H1 (cell line): ENCODE measurements around the gene SRSF9. TPM values are rescaled to one million over a fixed set of nuclear protein-coding genes. Genes with fewer than 3 reads are reported as not detected.
A peak's percentile ranks its signal among the peaks of the same experiment; 100 is the strongest.

Experiments
- ASH2L ChIP-seq: fragments of 200-600, 300-600 bp; sonication (generic); IDR thresholded peaks from one replicate; pipeline ENCODE4 v1.7.1; 2017; ENCODE audit warnings: low read length
- BACH1 ChIP-seq: IDR thresholded peaks from 2 replicates; pipeline ENCODE4 v1.6.1; 2012; ENCODE audit warnings: low read length, improper control_type of control experiment
- BCL11A ChIP-seq, 2 experiments: IDR thresholded peaks; one replicate each; pipeline ENCODE4 v1.6.1; 2011; ENCODE audit warnings: low read depth in 2 of 2, low read length in 2 of 2, mild to moderate bottlenecking in 2 of 2
- CHD7 ChIP-seq: fragments of 300-600 bp; sonication (generic); IDR thresholded peaks from 2 replicates; pipeline ENCODE4 v1.7.1; 2012; ENCODE audit warnings: low read length, moderate library complexity, mild to moderate bottlenecking, inconsistent platforms; ENCODE audit not compliant: insufficient replicate concordance
- POU5F1 ChIP-seq: IDR thresholded peaks from 2 replicates; pipeline ENCODE4 v1.6.1; 2011; ENCODE audit warnings: low read depth, mild to moderate bottlenecking, low read length, moderate library complexity
- RXRA ChIP-seq: IDR thresholded peaks from 2 replicates; pipeline ENCODE4 v1.6.1; 2011; ENCODE audit warnings: low read depth, mild to moderate bottlenecking, low read length, moderate library complexity; ENCODE audit not compliant: insufficient read depth
- SIN3A ChIP-seq, 2 experiments: IDR thresholded peaks in 1 of 2; conservative IDR thresholded peaks in 1 of 2; 2 replicates each; pipeline ENCODE4 v1.6.1; 2011 to 2012; ENCODE audit warnings: low read length in 2 of 2, improper control_type of control experiment in 1 of 2, low read depth in 1 of 2, mild to moderate bottlenecking in 1 of 2
- SUZ12 ChIP-seq: fragments of 200-600 bp; sonication (generic); IDR thresholded peaks from 2 replicates; pipeline ENCODE4 v1.6.1; 2012; ENCODE audit warnings: mild to moderate bottlenecking, inconsistent platforms, low read length, moderate library complexity, mixed read lengths
- ZNF274 ChIP-seq: IDR thresholded peaks from 2 replicates; pipeline ENCODE4 v1.7.0; 2012; ENCODE audit warnings: low read length, borderline replicate concordance; ENCODE audit errors: extremely low read depth
- polyA plus RNA-seq, 7 experiments: library from polyadenylated mRNA; depleted of rRNA in 3 of 7; stranded (reverse) in 5 of 7; unstranded in 2 of 7; fragments of >200 nt in 5 of 7; fragments of 200-250 nt in 2 of 7; gene quantifications; 1 replicate in 5 of 7; 2 replicates in 1 of 7; 4 replicates in 1 of 7; pipeline versions ENCODE4 v1.2.1 to v1.2.3, GENCODE V29; 2011 to 2013; ENCODE audit warnings: missing spikeins in 2 of 7, mixed read lengths in 2 of 7
- total RNA-seq: library from RNA; stranded (reverse); fragmentation: NEBNext Ultra II Directional; extraction: Animal tissue kit (Norgen Biotek cat#: 25700); gene quantifications from 2 replicates; pipeline ENCODE4 v1.2.1, GENCODE V29; 2021
- TF ChIP-seq, protein P1 (sequence below): IDR thresholded peaks from 2 replicates; pipeline ENCODE4 v1.6.1; 2012; ENCODE audit warnings: low read length, inconsistent platforms

Gene SRSF9
- total and polyA plus RNA-seq, 2 of the 8 experiments (the other 6 are each of a cell fraction or from before 2014, with no cell fraction given) = 172 to 304 TPM

DNA sequence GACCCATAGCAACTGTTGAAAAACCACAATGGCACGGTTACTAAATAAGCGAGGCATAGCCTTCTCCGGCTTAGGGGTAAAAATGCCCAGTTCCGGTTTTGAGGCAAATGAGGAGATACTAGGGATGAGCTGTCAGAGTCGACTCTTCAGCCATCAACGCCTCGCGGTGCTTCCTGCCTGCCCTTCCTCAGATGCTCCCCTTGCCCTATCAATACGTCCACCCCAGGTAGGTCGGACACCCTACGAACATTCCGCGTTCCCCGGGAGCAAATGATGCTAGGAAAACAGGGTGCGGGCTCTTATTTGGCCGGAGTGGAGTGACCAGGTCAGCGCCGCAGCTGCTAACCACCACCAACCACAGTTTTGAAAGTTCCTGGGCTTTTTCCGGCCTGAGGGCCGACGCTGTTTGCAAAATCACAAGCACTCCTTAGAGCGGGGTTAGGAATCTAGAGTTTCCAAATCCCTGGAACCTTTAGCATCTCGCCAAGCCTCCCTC lies 1.2 kb downstream of the SRSF9 start (continued):
- TF ChIP-seq CHD7 (no peak), ASH2L (no peak), SUZ12 (no peak), BCL11A (IDR thresholded peaks at IDR 0.05; ENCODE audit: low read depth in 2 of 2, low read length in 2 of 2) (no peak), BACH1 (no peak), POU5F1 (no peak), RXRA (no peak), ZNF274 (no peak), SIN3A (conservative IDR thresholded peaks at IDR 0.05 in 1 of 2, IDR thresholded peaks at IDR 0.05 in 1 of 2; ENCODE audit: low read depth in 1 of 2, low read length in 2 of 2) (peak; percentile 44 to 87; a peak in 2 of 4 replicates)
- TF ChIP-seq, protein P1, sequence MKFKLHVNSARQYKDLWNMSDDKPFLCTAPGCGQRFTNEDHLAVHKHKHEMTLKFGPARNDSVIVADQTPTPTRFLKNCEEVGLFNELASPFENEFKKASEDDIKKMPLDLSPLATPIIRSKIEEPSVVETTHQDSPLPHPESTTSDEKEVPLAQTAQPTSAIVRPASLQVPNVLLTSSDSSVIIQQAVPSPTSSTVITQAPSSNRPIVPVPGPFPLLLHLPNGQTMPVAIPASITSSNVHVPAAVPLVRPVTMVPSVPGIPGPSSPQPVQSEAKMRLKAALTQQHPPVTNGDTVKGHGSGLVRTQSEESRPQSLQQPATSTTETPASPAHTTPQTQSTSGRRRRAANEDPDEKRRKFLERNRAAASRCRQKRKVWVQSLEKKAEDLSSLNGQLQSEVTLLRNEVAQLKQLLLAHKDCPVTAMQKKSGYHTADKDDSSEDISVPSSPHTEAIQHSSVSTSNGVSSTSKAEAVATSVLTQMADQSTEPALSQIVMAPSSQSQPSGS = no peak
